ENCODE measurements around the gene TMEM151B. TPM values are rescaled to one million over a fixed set of nuclear protein-coding genes. Genes with fewer than 3 reads are reported as not detected.
A peak's percentile ranks its signal among the peaks of the same experiment; 100 is the strongest.

The TMEM151B gene
- polyA plus RNA-seq, 2 of the 4 experiments (the other 2 are of a cell fraction), result 0.01 TPM; not detected in 1

- FAIRE-seq, result no peak
- ATAC-seq, result no peak
- no peaks in the 10 kb centered on the region for H3K9me3 ChIP-seq
- WGBS (ENCODE audit: missing lambda C conversion rate), result 0% methylated on average over 4 of the region's 4 CpGs
- no peak overlapping the region for H3K27ac ChIP-seq
- DNase-seq (ENCODE audit: low read depth in 1 of 2, low spot score in 1 of 2), result no peak
- H3K4me2 ChIP-seq, result no peak overlapping the region
- ChIA-PET POLR2A (no interaction called here), CTCF (interaction anchor here (1.8 to 5.4 kb wide), 3 partner anchors 17 to 28 kb away, joined by 7 to 25 read pairs (median 7); partner anchors contain the start of gene AARS2)
- H3K4me1 ChIP-seq, result no peaks in the 10 kb centered on the region
- no peak for TF ChIP-seq ZFP36 (IDR thresholded peaks at IDR 0.05; ENCODE audit: borderline replicate concordance, partially characterized antibody)
- TF ChIP-seq ZNF302 (CRISPR knock-in tag; IDR thresholded peaks at IDR 0.05), result no peak
- TF ChIP-seq POLR2A (IDR thresholded peaks at IDR 0.05; ENCODE audit: low read length), result no peak
- TF ChIP-seq, protein P1, sequence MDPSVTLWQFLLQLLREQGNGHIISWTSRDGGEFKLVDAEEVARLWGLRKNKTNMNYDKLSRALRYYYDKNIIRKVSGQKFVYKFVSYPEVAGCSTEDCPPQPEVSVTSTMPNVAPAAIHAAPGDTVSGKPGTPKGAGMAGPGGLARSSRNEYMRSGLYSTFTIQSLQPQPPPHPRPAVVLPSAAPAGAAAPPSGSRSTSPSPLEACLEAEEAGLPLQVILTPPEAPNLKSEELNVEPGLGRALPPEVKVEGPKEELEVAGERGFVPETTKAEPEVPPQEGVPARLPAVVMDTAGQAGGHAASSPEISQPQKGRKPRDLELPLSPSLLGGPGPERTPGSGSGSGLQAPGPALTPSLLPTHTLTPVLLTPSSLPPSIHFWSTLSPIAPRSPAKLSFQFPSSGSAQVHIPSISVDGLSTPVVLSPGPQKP (IDR thresholded peaks at IDR 0.05; ENCODE audit: low read depth, low read length), result no peak
- no peak for TF ChIP-seq EHMT2 (IDR thresholded peaks at IDR 0.05; ENCODE audit: low read depth)
- no peak for TF ChIP-seq MAZ (IDR thresholded peaks at IDR 0.05; ENCODE audit: borderline replicate concordance, low read depth, low read length)
- TF ChIP-seq FOSB (CRISPR knock-in tag; IDR thresholded peaks at IDR 0.05), result no peak
- TF ChIP-seq ZC3H11A (IDR thresholded peaks at IDR 0.05), result no peak
- TF ChIP-seq KDM1A (IDR thresholded peaks at IDR 0.05; ENCODE audit: low read depth), result no peak
- TF ChIP-seq KDM5A (IDR thresholded peaks at IDR 0.05), result no peak
- TF ChIP-seq NPAS2 (CRISPR knock-in tag; IDR thresholded peaks at IDR 0.05; ENCODE audit: borderline replicate concordance), result no peak
- TF ChIP-seq, protein P2, sequence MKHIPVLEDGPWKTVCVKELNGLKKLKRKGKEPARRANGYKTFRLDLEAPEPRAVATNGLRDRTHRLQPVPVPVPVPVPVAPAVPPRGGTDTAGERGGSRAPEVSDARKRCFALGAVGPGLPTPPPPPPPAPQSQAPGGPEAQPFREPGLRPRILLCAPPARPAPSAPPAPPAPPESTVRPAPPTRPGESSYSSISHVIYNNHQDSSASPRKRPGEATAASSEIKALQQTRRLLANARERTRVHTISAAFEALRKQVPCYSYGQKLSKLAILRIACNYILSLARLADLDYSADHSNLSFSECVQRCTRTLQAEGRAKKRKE (CRISPR knock-in tag; IDR thresholded peaks at IDR 0.05; ENCODE audit: low read depth), result no peak
- H3K4me3 ChIP-seq, result no peak overlapping the region
These were observed 14.6 kb downstream of the TMEM151B start for GRCh38 chr6:44284867-44285266.

GRCh38 chr6:44285552-44286284, 15.5 kb downstream of the TMEM151B start:
- no peak for FAIRE-seq
- no peak overlapping the region for H3K4me3 ChIP-seq
- H3K27ac ChIP-seq, result no peak overlapping the region
- H3K4me1 ChIP-seq, result no peaks in the 10 kb centered on the region
- POLR2A ChIA-PET, result no interaction called here
- TF ChIP-seq POLR2A (IDR thresholded peaks at IDR 0.05; ENCODE audit: low read length) (no peak), TFCP2L1 (CRISPR knock-in tag; IDR thresholded peaks at IDR 0.05) (no peak)
- TF ChIP-seq, protein P3, sequence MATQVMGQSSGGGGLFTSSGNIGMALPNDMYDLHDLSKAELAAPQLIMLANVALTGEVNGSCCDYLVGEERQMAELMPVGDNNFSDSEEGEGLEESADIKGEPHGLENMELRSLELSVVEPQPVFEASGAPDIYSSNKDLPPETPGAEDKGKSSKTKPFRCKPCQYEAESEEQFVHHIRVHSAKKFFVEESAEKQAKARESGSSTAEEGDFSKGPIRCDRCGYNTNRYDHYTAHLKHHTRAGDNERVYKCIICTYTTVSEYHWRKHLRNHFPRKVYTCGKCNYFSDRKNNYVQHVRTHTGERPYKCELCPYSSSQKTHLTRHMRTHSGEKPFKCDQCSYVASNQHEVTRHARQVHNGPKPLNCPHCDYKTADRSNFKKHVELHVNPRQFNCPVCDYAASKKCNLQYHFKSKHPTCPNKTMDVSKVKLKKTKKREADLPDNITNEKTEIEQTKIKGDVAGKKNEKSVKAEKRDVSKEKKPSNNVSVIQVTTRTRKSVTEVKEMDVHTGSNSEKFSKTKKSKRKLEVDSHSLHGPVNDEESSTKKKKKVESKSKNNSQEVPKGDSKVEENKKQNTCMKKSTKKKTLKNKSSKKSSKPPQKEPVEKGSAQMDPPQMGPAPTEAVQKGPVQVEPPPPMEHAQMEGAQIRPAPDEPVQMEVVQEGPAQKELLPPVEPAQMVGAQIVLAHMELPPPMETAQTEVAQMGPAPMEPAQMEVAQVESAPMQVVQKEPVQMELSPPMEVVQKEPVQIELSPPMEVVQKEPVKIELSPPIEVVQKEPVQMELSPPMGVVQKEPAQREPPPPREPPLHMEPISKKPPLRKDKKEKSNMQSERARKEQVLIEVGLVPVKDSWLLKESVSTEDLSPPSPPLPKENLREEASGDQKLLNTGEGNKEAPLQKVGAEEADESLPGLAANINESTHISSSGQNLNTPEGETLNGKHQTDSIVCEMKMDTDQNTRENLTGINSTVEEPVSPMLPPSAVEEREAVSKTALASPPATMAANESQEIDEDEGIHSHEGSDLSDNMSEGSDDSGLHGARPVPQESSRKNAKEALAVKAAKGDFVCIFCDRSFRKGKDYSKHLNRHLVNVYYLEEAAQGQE (IDR thresholded peaks at IDR 0.05), result peak; percentile 84
- H3K9me3 ChIP-seq, result no peaks in the 10 kb centered on the region
- no peak for DNase-seq (ENCODE audit: low read depth in 1 of 2, low spot score in 1 of 2)
- CTCF ChIA-PET, result interaction anchor here (0.8 to 5.4 kb wide), 2 partner anchors 18 to 19 kb away, joined by 3 to 25 read pairs; no protein-coding TSS in a partner anchor
- 44% methylated on average over 11 of the region's 25 CpGs for WGBS (ENCODE audit: missing lambda C conversion rate)
- H3K4me2 ChIP-seq, result no peak overlapping the region
- 0 out of 6 replicates have a peak, but pooled peaks of 1 of the 2 experiments have one; percentile 42 for ATAC-seq

GRCh38 chr6:44286285-44286565, 16.0 kb downstream of the TMEM151B start:
- TF ChIP-seq HDAC2 (IDR thresholded peaks at IDR 0.05), result no peak
- TF ChIP-seq KDM5A (IDR thresholded peaks at IDR 0.05), result no peak
- no peak for TF ChIP-seq PBX3 (IDR thresholded peaks at IDR 0.05)
- no peak for TF ChIP-seq CHD2 (IDR thresholded peaks at IDR 0.05; ENCODE audit: low read length, partially characterized antibody)
- TF ChIP-seq, protein P1 (IDR thresholded peaks at IDR 0.05; ENCODE audit: low read depth, low read length), result no peak
- TF ChIP-seq FOSB (CRISPR knock-in tag; IDR thresholded peaks at IDR 0.05), result no peak
- TF ChIP-seq CEBPB (IDR thresholded peaks at IDR 0.05), result no peak
- no peak for TF ChIP-seq FOXS1 (CRISPR knock-in tag; IDR thresholded peaks at IDR 0.05)
- no peak for TF ChIP-seq ESRRA (IDR thresholded peaks at IDR 0.05; ENCODE audit: borderline replicate concordance, low read length)
- no peak for DNase-seq (ENCODE audit: low read depth in 1 of 2, low spot score in 1 of 2)
- no peaks in the 10 kb centered on the region for H3K9me3 ChIP-seq
- no peak overlapping the region for H3K27ac ChIP-seq
- no peak for ATAC-seq
- H3K4me3 ChIP-seq, result no peak overlapping the region
- FAIRE-seq, result no peak
- no peak overlapping the region for H3K4me2 ChIP-seq
- ChIA-PET POLR2A (no interaction called here), CTCF (interaction anchor here (0.8 to 5.4 kb wide), 2 partner anchors 18 kb away, joined by 3 to 25 read pairs; no protein-coding TSS in a partner anchor)
- no peaks in the 10 kb centered on the region for H3K4me1 ChIP-seq
- WGBS (ENCODE audit: missing lambda C conversion rate), result 60% methylated on average over 1 of the region's 12 CpGs
